HepG2 (cell line): ENCODE measurements around the gene SHLD1. TPM values are rescaled to one million over a fixed set of nuclear protein-coding genes. Genes with fewer than 3 reads are reported as not detected.

Experiments
- CENPBD1 ChIP-seq: sonication (generic); formaldehyde crosslinking; IDR thresholded peaks from 2 replicates; pipeline ENCODE4 v1.8.0; 2022; ENCODE audit warnings: missing genetic modification reagents, low read depth, mild to moderate bottlenecking, borderline replicate concordance
- DNMT3B ChIP-seq: conservative IDR thresholded peaks from 2 replicates; pipeline ENCODE4 v1.6.1; 2016; ENCODE audit warnings: missing biosample characterization, control low read depth
- EED ChIP-seq: sonication (generic); formaldehyde crosslinking; IDR thresholded peaks from 2 replicates; pipeline ENCODE4 v1.5.0; 2020; ENCODE audit warnings: mild to moderate bottlenecking, missing genetic modification reagents
- EHMT2 ChIP-seq: fragments of 200-600 bp; sonication (generic); IDR thresholded peaks from 2 replicates; pipeline ENCODE4 v1.7.0; 2017; ENCODE audit warnings: antibody characterized with exemption, low read depth, low read length, borderline replicate concordance
- GABPA ChIP-seq, 2 experiments: IDR thresholded peaks; 2 replicates each; pipeline ENCODE4 v1.6.1; 2011 to 2016; ENCODE audit warnings: low read depth in 2 of 2, low read length in 1 of 2, missing biosample characterization in 1 of 2, missing genetic modification characterization in 1 of 2
- HNRNPL ChIP-seq: fragments of 200-400 bp; formaldehyde crosslinking; IDR thresholded peaks from 2 replicates; pipeline ENCODE4 v1.6.1; 2017; ENCODE audit warnings: mild to moderate bottlenecking, low read depth, low read length
- MNT ChIP-seq: fragments of 450-650 bp; IDR thresholded peaks from 2 replicates; pipeline ENCODE4 v1.6.1; 2016
- PAWR ChIP-seq: sonication (generic); formaldehyde crosslinking; IDR thresholded peaks from 2 replicates; pipeline ENCODE4 v1.4.0; 2020; ENCODE audit warnings: missing genetic modification reagents, mild to moderate bottlenecking, borderline replicate concordance
- PITX1 ChIP-seq: sonication (generic); formaldehyde crosslinking; IDR thresholded peaks from 2 replicates; pipeline ENCODE4 v1.5.1; 2020; ENCODE audit warnings: mild to moderate bottlenecking, missing genetic modification reagents
- PRPF4 ChIP-seq: fragments of 200-400 bp; formaldehyde crosslinking; IDR thresholded peaks from 2 replicates; pipeline ENCODE4 v1.6.1; 2016; ENCODE audit warnings: low read length, low read depth; ENCODE audit not compliant: poor library complexity, severe bottlenecking
- SP5 ChIP-seq: IDR thresholded peaks from 2 replicates; pipeline ENCODE4 v1.6.1; 2016; ENCODE audit warnings: low read depth, borderline replicate concordance
- TSC22D2 ChIP-seq: sonication (generic); formaldehyde crosslinking; IDR thresholded peaks from 2 replicates; pipeline ENCODE4 v1.5.1; 2020; ENCODE audit warnings: missing genetic modification reagents, mild to moderate bottlenecking, borderline replicate concordance
- UBTF ChIP-seq: sonication (generic); formaldehyde crosslinking; IDR thresholded peaks from 2 replicates; pipeline ENCODE4 v1.4.0; 2020; ENCODE audit warnings: mild to moderate bottlenecking, missing genetic modification reagents
- ZBTB1 ChIP-seq: sonication (generic); formaldehyde crosslinking; IDR thresholded peaks from 2 replicates; pipeline ENCODE4 v1.4.0; 2020; ENCODE audit warnings: missing genetic modification reagents, borderline replicate concordance
- ZBTB44 ChIP-seq: sonication (generic); formaldehyde crosslinking; IDR thresholded peaks from 2 replicates; pipeline ENCODE4 v1.4.0; 2020; ENCODE audit warnings: missing genetic modification reagents
- ZFP1 ChIP-seq: IDR thresholded peaks from 2 replicates; pipeline ENCODE4 v1.6.1; 2016
- ZNF264 ChIP-seq: sonication (generic); formaldehyde crosslinking; IDR thresholded peaks from 2 replicates; pipeline ENCODE4 v1.4.0; 2020; ENCODE audit warnings: missing genetic modification reagents
- ZNF430 ChIP-seq: sonication (generic); formaldehyde crosslinking; IDR thresholded peaks from 2 replicates; pipeline ENCODE4 v1.9.0; 2021; ENCODE audit warnings: mild to moderate bottlenecking, missing genetic modification reagents
- ZNF484 ChIP-seq: sonication (generic); formaldehyde crosslinking; IDR thresholded peaks from 2 replicates; pipeline ENCODE4 v1.5.1; 2020; ENCODE audit warnings: mild to moderate bottlenecking, low read depth, missing genetic modification reagents, borderline replicate concordance
- ZNF616 ChIP-seq: sonication (generic); formaldehyde crosslinking; IDR thresholded peaks from 2 replicates; pipeline ENCODE4 v1.5.0; 2020; ENCODE audit warnings: low read depth, mild to moderate bottlenecking, missing genetic modification reagents
- ZNF879 ChIP-seq: sonication (generic); formaldehyde crosslinking; IDR thresholded peaks from 2 replicates; pipeline ENCODE4 v1.8.1; 2023; ENCODE audit warnings: missing genetic modification reagents
- polyA plus RNA-seq, 8 experiments: library from polyadenylated mRNA; depleted of rRNA in 3 of 8; stranded (reverse) in 7 of 8; unstranded in 1 of 8; fragments of >200 nt; fragmentation: Illumina TruSeq in 4 of 8; extraction: Trizol in 4 of 8; gene quantifications; 2 replicates each; pipeline versions ENCODE4 v1.2.1 to v1.2.3, GENCODE V29; 2011 to 2016; ENCODE audit warnings: low read depth in 4 of 8, missing spikeins in 1 of 8, mixed read lengths in 1 of 8; ENCODE audit not compliant: insufficient read depth in 1 of 8
- total RNA-seq, 5 experiments: library from RNA; depleted of rRNA; stranded (reverse); fragments of >200 nt; fragmentation: Illumina TruSeq; extraction: Trizol; gene quantifications; 2 replicates each; pipeline ENCODE4 v1.2.3, GENCODE V29; 2016; ENCODE audit warnings: low read depth in 1 of 5

The SHLD1 gene
- total and polyA plus RNA-seq, 2 of the 13 experiments (the other 11 are each of a cell fraction or from before 2014, with no cell fraction given) = 8.9 to 10.0 TPM

- TF ChIP-seq ZNF879 (no peak), GABPA (IDR thresholded peaks at IDR 0.05; ENCODE audit: low read depth, low read length) (no peak), GABPA (CRISPR knock-in tag; IDR thresholded peaks at IDR 0.05; ENCODE audit: low read depth) (peak; percentile 70; the same call in 1 of the 2 replicates), ZBTB1 (no peak), EHMT2 (peak; percentile 52; the same call in 1 of the 2 replicates), MNT (peak; percentile 11; the same call in 1 of the 2 replicates), PITX1 (CRISPR knock-in tag) (no peak), HNRNPL (no peak), PRPF4 (no peak), DNMT3B (CRISPR knock-in tag) (peak; percentile 58; the same call in 1 of the 2 replicates), CENPBD1 (CRISPR knock-in tag) (no peak), EED (no peak), ZFP1 (CRISPR knock-in tag) (no peak), ZBTB44 (CRISPR knock-in tag) (no peak), SP5 (peak; percentile 23; the same call in 1 of the 2 replicates), ZNF484 (CRISPR knock-in tag) (no peak), ZNF430 (CRISPR knock-in tag) (no peak), ZNF264 (CRISPR knock-in tag) (no peak), ZNF616 (CRISPR knock-in tag) (no peak), TSC22D2 (CRISPR knock-in tag) (no peak), PAWR (CRISPR knock-in tag) (no peak), UBTF (CRISPR knock-in tag) (no peak; the same call in 1 of the 2 replicates)
Measured at GRCh38 chr20:5714261-5715041, 35.8 kb upstream of the SHLD1 start (continued).
